ENCODE measurements around the gene SOX6. TPM values are rescaled to one million over a fixed set of nuclear protein-coding genes. Genes with fewer than 3 reads are reported as not detected.

SOX6 gene
- total RNA-seq, 1 experiment from 2014 or later, result not detected

DNA sequence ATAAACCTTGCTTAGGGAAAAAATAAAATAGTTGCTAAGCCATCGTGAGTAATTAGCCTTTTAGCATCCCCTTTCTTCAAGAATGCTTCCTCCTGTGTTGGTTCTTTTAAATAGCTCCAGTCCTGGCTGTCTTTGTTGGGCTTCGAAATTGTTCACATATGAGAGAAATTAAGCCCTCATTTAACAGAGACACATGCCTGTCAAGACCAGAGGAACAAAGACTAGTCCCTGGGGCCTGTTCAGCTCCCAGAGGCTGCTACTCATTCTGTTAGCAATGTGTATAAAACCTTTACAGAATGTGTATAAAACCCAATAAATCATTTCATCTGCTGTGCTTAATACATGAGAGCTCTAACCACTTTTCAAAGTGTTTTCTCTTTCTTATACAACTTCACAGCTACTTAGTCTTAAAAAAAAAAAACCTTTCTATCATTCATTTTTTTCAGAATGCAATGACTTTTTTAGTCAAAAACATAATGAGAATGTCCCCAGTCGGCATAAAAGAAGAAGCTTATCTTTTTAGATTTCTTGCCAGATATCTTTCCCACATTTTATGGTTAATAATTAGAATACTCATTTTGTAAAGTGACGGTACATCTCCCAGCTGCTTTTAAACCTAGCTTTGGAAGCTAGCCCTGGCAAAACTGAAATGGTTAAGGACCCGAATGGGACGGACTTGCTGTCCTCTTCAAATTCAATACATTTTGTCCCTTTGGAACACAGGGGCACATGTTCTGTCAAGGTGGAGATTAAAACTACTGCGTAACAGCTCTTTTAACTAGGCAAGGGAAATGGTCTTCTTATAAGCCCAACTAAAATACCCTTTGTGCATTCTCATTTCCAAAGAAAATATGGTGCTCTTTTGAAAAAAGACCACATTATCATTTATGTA is 186.1 kb downstream of the SOX6 start:
- Histone ChIP-seq H3K23me2 (ENCODE audit: insufficient read length, low read depth, low read length, poor library complexity, severe bottlenecking) (no peaks in the 10 kb centered on the region), H3K56ac (ENCODE audit: insufficient read length, low read depth, low read length) (no peak overlapping the region), H4K5ac (ENCODE audit: insufficient read length, low read depth, low read length) (no peak overlapping the region), H2AFZ (ENCODE audit: low read length) (no peak overlapping the region), H3K4me1 (ENCODE audit: insufficient read depth, low read length) (peaks cover 3% of the 10 kb centered on the region; the same call in 1 of the 2 replicates), H2BK120ac (ENCODE audit: low read depth, low read length, poor library complexity, severe bottlenecking) (no peak overlapping the region), H3K27me3 (ENCODE audit: insufficient read depth, low read length) (no peaks in the 10 kb centered on the region), H3T11ph (ENCODE audit: low read length) (no peak overlapping the region), H3K4me2 (ENCODE audit: insufficient read depth, insufficient read length, low read length) (no peak overlapping the region), H3K14ac (ENCODE audit: insufficient read depth, low read length) (no peak overlapping the region; the same call in 1 of the 2 replicates), H2BK15ac (ENCODE audit: low read depth, low read length) (no peak overlapping the region), H2BK5ac (ENCODE audit: insufficient read length, low read length) (no peak overlapping the region), H4K91ac (ENCODE audit: insufficient read length, low read depth, low read length) (no peak overlapping the region), H2BK20ac (ENCODE audit: low read depth, low read length, poor library complexity, severe bottlenecking) (no peak overlapping the region), H3K27ac (ENCODE audit: insufficient read length, low read depth, low read length) (no peak overlapping the region), H3K18ac (ENCODE audit: insufficient read length, low read depth, low read length) (no peak overlapping the region), H3K23ac (ENCODE audit: insufficient read length, low read depth, low read length) (no peak overlapping the region), H3K9ac (ENCODE audit: extremely low read depth, insufficient read length, low read length) (no peak overlapping the region), H3K79me1 (ENCODE audit: insufficient read depth, low read depth, low read length, poor library complexity, severe bottlenecking) (no peaks in the 10 kb centered on the region), H4K8ac (replicated peaks; ENCODE audit: insufficient read length, low read depth, low read length) (no peak overlapping the region), H2BK12ac (ENCODE audit: insufficient read length, low read depth, low read length) (no peak overlapping the region), H3K79me2 (ENCODE audit: insufficient read depth, low read length) (no peaks in the 10 kb centered on the region), H3K9me3 (ENCODE audit: control insufficient read depth, low read depth, low read length) (no peaks in the 10 kb centered on the region), H4K20me1 (ENCODE audit: control insufficient read depth, insufficient read depth, insufficient read length) (no peaks in the 10 kb centered on the region), H3K4ac (ENCODE audit: low read depth, low read length) (no peak overlapping the region), H2AK5ac (ENCODE audit: insufficient read length, low read length) (no peak overlapping the region)
- no peak for TF ChIP-seq CTCF (conservative IDR thresholded peaks at IDR 0.05)
- peaks cover 26 to 27% of the 10 kb centered on the region in 2 experiments for H3K4me1 Mint-ChIP-seq
- no peak overlapping the region for H3K4me3 Mint-ChIP-seq
- peak overlapping the region in 1 of 3 experiments; percentile 32; a peak in 1 of 7 replicates for H3K27ac Mint-ChIP-seq
- H3K36me3 Mint-ChIP-seq (ENCODE audit: insufficient read depth in 1 of 3, low read depth in 3 of 3), result no peaks in the 10 kb centered on the region
- no CpG with 5 or more reads among the region's 7 CpGs for WGBS (ENCODE audit: extremely low coverage, insufficient read length, low lambda C conversion rate)
- H3K9me3 Mint-ChIP-seq, result no peaks in the 10 kb centered on the region
- DNase-seq, result no peak
- no peaks in the 10 kb centered on the region for H3K27me3 Mint-ChIP-seq (ENCODE audit: low read depth)
